Liver (tissue), 3 donors: ENCODE measurements around the gene MXD4.

Experiments
- CTCF ChIP-seq: fragments of 150-350 bp; IDR thresholded peaks from 2 replicates; pipeline ENCODE4 v1.5.1; 2017; ENCODE audit warnings: improper control_type of control experiment, low read depth, low read length; ENCODE audit not compliant: missing input control
- FOXA1 ChIP-seq: IDR thresholded peaks from 2 replicates; pipeline ENCODE4 v1.6.1; 2016; ENCODE audit warnings: antibody characterized with exemption
- GABPA ChIP-seq, 2 donors: IDR thresholded peaks in 1 of 2; conservative IDR thresholded peaks in 1 of 2; 2 replicates each; pipeline ENCODE4 v1.6.1; 2016; ENCODE audit warnings: antibody characterized with exemption in 2 of 2, mild to moderate bottlenecking in 1 of 2, moderate library complexity in 1 of 2
- HNF4A ChIP-seq, 2 donors: conservative IDR thresholded peaks; 2 replicates each; pipeline ENCODE4 v1.6.1; 2016; ENCODE audit warnings: antibody characterized with exemption in 2 of 2, mild to moderate bottlenecking in 2 of 2
- HNF4G ChIP-seq: IDR thresholded peaks from 2 replicates; pipeline ENCODE4 v1.6.1; 2016; ENCODE audit warnings: antibody characterized with exemption
- MAX ChIP-seq: IDR thresholded peaks from 2 replicates; pipeline ENCODE4 v1.6.1; 2016; ENCODE audit warnings: antibody characterized with exemption
- REST ChIP-seq: IDR thresholded peaks from 2 replicates; pipeline ENCODE4 v1.6.1; 2016; ENCODE audit warnings: antibody characterized with exemption, mild to moderate bottlenecking
- TAF1 ChIP-seq: conservative IDR thresholded peaks from 2 replicates; pipeline ENCODE4 v1.6.1; 2016; ENCODE audit warnings: antibody characterized with exemption, mild to moderate bottlenecking
- YY1 ChIP-seq: IDR thresholded peaks from 2 replicates; pipeline ENCODE4 v1.6.1; 2016; ENCODE audit warnings: antibody characterized with exemption, mild to moderate bottlenecking
- donor health status: healthy.
- donor health status: healthy.

- TF ChIP-seq CTCF: no peak
- TF ChIP-seq YY1: no peak
- TF ChIP-seq MAX: no peak
- TF ChIP-seq FOXA1: no peak
- no peak for TF ChIP-seq HNF4G
- no peak for TF ChIP-seq REST
- TF ChIP-seq GABPA (IDR thresholded peaks at IDR 0.05 in 1 of 2, conservative IDR thresholded peaks at IDR 0.05 in 1 of 2): no peak
- no peak for TF ChIP-seq TAF1
- TF ChIP-seq HNF4A (conservative IDR thresholded peaks at IDR 0.05): no peak
These were observed 5.1 kb downstream of the MXD4 start for GRCh38 chr4:2256781-2257191.
